ENCODE data around the gene PTPRD.
"Not testable (repeated sequence)": the region's sequence is repeated elsewhere in the genome, so short reads cannot be mapped to it uniquely, and the experiment has no call there.

PTPRD gene

DNA sequence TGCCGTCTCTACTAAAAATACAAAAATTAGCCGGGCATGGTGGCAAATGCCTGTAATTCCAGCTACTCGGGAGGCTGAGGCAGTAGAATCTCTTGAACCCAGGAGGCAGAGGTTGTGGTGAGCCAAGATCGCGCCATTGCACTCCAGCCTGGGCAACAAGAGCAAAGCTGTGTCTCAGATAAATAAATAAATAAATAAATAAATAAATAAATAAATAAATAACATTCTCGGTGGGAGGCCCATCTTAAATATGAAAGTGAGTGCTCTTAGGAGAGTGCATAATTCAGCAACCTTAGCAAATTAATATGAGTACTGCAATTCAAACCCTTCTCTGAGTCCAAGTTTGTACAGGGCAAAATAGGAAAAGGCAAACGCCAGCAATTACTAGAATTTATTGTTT is 1302.1 kb downstream of the PTPRD start:
- DNase-seq (ENCODE audit: low read depth): not testable (repeated sequence)

DNA sequence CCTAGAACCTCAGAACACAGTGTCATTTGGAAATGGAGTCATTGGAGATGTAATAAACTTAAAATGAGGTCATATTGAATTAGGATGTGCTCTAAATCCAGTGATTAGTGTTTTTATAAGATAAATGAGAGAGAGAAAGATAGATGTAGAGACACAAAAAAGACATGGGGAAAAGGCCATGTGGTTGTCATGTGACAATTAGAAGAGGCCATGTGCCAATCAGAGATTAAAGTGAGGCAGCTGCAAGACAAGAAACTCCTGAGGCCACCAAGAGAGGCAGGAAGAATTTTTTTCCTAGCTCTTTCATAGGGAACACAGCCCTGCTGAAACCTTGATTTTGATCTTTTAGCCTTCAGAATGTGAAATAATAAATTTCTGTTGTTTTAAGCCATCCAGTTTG is 1307.2 kb downstream of the PTPRD start:
- DNase-seq (ENCODE audit: low read depth): no peak

DNA sequence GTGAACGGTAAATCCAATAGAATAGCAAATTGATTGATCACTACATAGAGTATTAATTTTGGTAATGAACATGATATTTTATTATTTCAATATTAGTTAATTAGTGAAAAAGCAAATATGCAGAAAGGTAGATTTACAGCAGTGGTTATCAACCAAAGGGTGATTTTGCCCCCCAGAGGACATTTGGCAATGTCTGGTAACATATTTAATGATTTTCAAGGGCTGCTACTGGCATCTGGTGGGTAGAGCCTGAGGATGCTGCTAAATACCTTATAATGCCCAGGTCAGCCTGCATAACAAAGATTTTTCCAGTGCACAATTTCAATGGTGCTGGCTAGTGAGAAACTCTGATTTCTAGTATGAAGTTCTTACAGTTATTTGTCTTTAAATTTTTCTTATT is 1313.7 kb downstream of the PTPRD start:
- DNase-seq (ENCODE audit: low read depth): no peak

DNA sequence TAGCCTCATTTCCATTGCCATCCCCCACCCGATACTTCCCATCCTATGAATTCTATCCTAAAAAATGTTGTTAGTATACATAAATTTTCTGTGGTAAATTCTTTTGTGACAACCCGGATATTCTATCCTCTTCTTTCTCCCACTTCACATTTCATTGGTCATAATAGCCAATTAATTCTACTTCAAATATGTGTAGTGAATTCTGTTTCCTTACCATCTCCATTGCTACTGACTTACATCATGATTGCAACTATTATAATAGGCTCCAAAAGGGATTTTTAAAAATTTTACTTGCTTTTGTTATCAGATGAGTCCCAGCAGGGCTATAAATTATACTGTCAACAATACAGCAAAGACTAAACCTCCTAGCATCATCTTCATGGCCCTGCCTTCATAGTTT is 1326.8 kb downstream of the PTPRD start:
- no peak for DNase-seq (ENCODE audit: low read depth)

DNA sequence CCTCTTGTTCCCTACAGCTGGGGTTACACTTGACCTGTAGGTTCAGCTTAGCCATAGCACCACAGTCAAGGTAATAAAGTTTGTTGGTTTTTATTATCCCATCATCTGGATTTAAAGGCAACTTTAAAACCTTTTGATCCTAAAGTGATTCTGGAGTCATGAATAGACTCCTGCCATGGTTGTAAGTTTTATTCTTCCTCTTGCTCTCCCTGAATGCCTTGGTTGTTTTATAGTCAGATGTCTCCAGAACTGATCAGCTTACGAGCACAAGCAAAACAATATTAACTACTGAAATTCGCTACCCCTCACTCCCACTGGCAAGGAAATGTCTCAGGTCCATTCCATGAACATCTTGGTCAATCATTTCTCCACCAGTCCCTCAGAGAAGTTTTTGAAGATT is 1328.6 kb downstream of the PTPRD start:
- no peak for DNase-seq (ENCODE audit: low read depth)

DNA sequence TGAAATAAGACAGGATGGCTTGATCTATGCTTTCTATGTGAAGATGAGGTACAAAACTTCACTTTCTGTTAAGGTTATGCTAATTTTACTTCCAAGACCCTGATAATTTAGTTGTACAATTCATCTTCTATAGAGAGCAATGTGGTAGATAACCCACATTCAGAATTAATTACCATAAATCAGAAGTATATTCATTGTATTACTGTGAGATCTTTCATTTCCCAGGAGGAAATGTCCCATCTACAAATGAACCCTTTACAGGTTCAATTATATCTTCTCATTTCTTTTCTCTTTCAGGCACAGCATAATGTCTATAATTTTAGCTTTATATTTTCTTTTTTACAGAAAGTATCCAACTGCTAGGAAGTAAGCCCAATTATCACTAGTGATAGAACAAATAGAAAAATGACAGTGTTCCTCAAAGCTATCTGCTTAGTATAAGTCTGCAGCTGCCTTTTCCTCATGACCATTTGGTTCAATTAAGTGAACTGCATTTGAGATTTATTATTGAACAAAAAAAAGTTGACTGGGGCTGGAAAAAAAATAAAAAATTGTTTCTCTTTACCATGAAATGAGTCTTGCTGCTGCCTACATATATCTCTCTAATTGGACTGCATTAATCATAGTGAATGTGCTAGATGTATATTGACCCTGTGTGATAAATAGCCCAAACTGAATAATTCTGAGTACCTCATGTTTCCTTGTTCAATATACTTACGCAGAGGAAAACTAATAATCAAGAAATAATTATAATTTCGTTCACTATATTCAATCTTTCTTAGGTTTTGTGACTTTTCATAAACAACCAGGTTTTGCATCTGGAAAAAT is 1329.4 kb downstream of the PTPRD start:
- DNase-seq (ENCODE audit: low read depth): no peak

DNA sequence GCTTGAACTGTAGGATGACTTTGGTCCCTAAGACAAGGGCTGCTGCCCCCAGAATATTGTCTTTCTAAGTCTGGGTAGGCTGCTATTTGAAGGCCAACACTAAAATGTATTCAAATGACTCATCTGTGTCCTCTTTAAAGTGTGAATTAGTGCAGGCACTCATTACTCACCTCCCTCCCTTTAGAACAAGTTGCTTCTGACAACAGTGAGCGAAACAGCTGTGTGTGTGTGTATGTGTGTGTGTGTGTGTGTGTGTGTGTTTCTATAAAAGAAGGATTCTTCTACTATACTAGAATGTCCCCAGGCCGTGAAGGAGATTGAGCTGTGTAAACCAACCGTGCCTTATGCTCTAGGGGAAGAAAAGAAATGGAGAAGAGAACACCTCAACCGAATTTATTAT is 1337.2 kb downstream of the PTPRD start:
- no peak for DNase-seq (ENCODE audit: low read depth)

DNA sequence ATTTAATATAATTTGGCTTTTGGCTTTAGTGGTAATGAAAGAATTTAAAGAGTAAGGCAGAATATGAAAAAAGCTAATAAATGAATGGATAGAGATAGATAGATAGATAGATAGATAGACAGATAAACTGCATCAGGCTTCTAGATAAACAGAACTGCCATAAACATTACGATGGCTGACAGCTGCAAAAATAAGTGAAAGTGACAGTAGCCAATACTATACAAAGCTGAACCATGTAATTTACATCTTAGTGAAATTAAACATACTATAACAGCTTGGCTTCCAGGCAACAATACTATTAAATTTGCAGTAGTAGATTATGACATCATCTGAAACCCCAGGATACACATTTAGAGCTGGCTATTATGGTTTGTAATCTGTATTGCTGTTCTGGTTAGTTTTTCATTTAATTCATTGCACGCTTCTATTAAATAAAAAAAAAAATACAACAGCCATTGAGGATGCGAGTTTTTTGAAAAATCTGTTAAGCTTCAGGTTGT is 1354.8 kb downstream of the PTPRD start:
- no peak for DNase-seq (ENCODE audit: low read depth)

DNA sequence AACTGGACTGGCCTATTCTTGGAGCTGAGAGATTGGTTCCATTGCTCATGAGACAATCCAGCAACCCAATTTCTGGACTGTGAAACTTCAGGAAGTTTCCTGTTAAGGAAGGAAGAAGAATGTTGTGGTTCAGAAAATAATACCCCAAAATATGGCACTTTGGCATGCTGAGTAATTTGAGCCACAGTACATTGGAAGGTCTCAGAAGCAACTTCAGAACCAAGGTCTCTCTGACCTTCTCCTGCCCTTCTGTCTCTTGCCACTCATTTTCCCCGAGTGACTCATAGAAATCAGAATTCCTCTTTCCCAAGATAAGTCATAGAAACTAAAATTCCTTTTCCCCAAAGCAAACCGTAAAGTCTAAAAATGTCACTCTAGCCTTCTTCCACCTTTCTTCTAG is 1366.1 kb downstream of the PTPRD start:
- no peak for DNase-seq (ENCODE audit: low read depth)

DNA sequence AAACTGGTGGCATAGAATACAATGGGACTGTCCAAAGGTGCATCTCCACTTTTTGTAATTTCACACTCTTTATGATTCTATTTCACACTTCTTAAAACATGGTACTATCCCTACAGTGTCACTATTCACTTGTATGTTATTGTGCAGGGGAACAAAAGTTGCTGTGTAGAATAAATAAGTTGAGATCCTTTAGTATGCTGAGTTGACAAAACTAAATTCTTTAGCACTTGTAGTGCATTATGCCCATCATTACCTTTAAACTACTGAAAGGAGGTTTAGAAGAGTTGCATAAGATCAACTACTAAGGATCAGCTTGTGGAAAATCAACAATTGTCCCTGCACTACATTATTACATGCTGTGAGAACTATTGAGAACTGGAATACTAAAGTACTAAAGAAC is 1380.9 kb downstream of the PTPRD start:
- DNase-seq (ENCODE audit: low read depth): no peak

DNA sequence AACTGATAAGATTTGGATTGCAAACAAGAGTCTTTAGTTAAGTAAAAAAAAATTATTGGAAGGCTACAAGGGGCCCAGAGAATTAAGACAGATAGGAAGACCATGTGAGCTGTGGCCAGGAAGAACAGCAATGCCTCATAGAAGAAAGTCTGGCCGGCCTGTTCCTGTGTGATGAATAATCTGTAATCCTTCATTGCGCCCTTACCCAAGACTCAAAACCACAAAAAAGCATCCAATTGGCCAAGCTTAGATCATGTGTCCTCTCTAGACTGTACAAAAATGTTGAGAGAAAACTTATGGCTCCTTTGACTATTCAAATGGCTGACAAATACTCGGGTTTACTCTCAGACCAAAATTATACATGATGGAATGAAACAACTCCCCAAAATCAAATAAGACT is 1383.5 kb downstream of the PTPRD start:
- DNase-seq (ENCODE audit: low read depth): no peak

DNA sequence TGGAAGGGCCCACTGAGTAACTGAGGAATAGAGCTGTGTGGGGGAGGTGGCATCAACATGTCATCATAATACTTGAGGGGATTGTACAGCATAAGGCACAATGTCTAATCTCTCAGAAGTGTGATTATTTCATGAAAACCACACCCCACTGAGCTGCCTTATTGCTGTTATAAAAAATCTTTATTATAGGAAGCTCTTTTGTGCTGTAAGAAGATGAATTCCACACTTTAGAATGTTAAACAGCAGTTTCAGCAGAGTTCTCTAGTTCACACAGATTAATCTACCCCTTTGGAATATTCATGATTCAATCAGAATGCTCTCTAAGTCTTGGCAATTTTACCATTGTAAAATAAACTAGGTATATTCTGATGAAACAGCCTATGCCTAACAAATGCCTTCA is 1389.6 kb downstream of the PTPRD start:
- DNase-seq (ENCODE audit: low read depth): no peak

DNA sequence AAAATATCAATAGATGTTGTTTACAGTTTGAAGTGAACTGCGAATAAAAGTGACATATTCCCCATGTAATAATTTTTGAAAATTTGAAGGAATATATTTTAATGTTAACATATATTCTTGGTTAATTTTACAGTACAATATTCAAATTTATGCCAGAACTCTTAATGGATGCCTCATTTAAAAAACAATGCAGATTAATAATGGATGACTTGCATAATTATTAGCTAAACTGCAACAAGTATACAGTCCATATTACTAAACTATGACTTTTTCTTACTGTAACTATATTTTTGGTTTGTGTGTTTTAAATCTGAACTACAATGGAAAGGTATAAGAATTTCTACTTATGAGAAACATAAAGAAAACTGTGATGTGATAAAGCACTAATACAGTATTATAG is 1390.1 kb downstream of the PTPRD start:
- no peak for DNase-seq (ENCODE audit: low read depth)

DNA sequence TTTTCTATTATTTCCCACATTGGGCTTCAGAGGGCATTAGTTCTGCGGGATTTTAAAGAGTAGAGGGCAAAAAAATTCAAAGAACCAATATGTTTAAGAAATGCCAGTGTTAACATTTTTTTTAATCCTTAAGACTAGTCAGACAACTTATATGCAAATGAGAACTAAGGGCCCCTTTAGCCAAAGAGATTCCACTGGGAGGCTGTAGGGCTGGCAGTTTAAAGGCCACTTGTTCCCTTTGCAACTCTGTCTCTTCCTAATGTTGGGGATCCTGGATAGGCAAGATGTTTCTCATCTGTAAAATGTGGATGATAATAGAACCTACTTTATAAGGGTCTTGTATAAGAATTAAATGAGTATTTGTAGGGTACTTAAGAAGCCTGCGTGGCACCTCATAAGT is 1395.9 kb downstream of the PTPRD start:
- no peak for DNase-seq (ENCODE audit: low read depth)

DNA sequence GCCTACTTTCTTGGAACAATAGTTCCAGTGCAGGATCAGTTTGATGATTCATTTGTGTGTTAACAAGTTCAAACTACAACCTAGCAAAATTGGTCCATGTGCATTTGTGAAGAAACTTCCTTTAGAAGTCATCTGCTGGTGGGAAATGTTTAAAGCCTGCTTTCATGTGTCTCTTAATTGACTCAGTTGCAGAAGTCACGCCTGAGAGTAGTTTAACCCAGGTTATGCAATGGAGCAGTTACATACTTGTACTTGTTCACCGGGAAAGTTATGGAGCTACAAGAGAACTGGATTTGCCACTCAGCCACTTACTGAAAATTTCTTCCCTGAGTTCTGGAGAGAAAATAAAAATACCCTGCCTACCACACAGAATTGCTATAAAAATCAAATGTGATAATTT is 1397.8 kb downstream of the PTPRD start:
- DNase-seq (ENCODE audit: low read depth): no peak

DNA sequence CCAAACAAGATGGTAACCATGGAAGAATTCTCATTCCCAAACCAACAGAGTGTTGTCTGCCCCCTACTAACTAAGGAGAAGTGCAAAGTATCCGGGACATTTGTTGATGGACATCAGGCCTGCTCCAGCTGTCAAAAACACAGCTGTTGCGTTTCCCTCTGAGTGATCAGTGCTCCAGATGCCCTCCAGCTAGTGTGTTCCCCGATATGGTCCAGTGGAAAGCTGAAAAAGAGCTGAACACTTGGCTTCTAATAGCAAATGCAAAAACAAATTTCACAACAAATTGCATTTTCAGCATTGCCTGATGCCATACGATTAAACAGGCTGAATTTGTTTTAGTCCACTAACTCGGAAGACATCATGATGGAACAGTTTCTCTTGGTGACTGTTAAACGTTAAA is 1398.7 kb downstream of the PTPRD start:
- DNase-seq (ENCODE audit: low read depth): no peak

DNA sequence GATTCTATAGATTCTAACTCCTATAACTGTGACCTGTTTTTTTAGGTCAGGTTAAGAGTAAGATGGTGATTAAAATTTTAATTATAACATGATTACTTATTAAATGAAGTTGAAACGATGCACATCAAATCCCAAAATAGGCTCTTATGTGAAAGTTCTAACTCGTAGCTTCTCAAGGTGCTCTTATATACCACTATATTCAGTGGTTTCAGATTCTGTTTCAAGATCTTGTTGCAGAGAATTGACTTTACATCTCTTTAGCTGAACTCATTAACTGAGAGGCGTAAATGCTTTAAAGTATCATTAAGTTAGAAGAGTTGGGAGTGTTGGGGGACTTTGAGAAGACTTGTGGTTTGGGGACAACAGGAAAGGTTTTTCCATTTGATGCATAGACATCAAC is 1399.8 kb downstream of the PTPRD start:
- DNase-seq (ENCODE audit: low read depth): no peak

DNA sequence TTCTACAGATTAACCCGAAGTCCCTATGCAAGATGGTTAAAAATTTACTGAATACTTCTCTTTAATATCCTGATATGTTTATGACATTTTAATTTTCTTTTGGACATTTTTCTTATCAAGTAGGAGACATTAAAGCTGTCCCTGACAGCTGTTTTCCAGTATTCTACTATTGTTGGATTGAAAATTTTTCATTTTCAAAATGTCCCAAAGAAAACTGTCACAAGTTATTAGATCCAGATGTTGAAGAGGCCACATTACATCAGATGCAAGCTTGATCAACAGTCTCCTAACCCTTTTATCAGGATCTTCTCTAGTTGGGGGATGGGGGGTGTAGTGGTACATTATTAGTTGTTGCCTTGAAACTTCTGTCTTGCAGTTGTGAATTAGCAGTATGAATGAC is 1410.5 kb downstream of the PTPRD start:
- no peak for DNase-seq (ENCODE audit: low read depth)

DNA sequence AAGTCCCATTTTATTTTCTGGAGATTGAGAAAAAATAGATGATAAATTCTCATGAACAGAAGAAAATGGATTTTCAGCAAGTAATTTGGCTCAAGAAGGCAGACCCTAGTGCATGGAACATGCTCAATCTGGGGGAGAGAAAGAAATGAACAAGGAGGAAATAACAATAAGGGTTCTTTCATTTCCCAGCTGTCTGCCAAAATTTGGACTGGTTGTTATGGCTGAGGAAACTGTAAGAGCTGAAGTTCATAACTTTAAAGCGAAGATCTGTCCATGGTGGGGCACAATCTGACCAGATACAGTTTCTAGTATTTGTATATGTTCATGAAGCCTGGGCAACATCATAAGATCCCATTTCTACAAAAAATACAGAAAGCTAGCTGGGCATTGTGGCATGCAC is 1426.7 kb downstream of the PTPRD start:
- DNase-seq (ENCODE audit: low read depth): no peak

DNA sequence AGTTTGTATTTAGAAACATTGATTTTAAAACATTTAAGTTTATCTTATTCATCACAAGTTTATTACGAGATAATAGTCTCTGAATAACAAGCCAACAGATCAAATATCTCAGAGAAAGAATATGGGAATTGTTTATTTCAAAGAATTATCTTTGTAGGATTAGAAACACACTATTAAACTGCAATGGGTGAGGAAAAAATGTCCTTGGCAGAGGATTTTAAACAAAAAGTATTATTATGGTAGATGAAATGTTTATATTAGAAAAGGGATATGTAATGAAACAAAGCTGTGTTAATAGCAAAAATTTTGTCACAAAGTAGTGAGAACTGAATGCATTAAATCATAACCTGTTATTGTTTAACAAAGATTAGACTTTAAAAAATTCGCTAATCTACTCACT is 1430.4 kb downstream of the PTPRD start:
- DNase-seq (ENCODE audit: low read depth): no peak

DNA sequence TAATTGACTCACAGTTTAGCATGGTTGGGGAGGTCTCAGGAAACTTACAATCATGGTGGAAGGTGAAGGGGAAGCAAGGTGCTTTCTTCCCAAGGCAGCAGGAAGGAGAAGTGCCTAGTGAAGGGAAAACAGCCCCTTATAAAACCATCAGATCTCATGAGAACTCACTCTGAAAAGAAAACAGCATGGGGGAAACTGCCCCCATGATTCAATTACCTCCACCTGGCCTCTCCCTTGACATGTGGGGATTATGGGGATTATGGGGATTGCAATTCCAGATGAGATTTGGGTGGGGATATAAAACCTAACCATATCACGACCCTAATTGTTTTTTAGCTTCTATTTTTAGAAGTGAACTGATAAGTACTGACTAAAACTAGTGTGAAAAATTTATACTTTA is 1435.7 kb downstream of the PTPRD start:
- no peak for DNase-seq (ENCODE audit: low read depth)

DNA sequence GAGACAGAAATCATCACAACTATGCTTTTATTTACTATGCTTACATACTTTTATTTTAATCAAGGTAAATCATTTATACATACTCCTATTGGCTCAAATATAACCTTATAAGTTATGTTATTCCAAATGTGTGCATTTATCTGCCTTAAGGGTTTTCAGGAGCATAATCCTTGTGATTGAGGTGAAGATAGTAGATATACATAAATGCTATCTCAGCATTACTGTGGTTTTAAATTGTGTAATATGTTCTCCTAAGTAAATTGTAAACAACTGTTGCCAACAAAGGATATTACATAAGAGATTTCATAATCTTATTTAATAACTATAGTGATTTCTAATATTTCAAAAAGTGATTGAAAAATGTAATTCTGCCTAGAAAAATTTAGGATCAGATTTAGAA is 1438.4 kb downstream of the PTPRD start:
- no peak for DNase-seq (ENCODE audit: low read depth)

DNA sequence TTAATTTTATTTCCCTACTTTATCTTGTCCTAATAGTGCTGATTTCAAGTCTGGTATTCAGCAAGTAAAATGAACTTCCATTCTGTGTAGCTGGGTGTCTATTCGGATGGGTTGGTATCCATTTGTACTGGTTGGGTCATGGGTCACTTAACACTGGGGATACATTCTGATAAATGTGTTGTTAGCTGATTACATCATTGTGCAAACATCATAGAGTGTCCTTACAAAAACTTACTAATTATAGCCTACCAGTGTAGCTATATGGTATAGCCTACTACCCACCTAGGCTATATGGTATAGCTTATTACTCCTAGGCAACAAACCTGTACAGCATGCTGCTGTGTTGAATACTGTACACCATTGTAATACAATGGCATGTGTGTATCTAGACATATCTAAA is 1439.5 kb downstream of the PTPRD start:
- DNase-seq (ENCODE audit: low read depth): no peak

DNA sequence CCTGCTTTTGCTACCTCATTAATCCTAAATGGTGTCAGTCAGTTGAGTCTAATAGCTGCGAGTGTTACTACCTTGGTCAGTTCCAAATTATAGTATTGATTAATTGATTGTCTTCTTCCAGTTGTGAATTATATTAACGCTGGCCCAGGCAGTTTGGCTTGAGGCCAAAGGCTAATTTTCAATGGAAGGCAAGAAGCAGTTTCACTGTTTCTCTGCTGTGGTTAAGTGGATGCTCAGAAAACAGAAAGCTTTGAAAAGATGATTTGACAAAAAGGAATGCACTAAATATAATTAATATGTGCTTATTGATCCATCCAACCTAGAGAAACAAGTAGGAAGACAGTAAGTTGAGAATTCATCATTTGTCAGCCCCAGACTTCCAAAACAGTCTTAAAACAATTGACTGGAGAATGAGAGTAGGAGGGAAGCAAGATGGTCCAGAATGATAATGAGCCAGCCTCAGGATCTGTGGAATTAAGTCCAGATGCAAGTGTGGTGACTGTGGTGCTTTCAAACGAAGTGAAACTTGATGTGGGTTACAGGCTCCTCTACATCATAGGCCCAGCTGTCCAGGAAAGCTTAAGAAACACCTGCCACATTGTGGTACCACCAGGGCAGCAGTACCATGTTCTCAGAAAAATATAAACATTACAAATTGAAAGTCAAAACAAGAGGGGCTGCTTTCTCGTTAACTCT is 1442.2 kb downstream of the PTPRD start:
- no peak for DNase-seq (ENCODE audit: low read depth)
